Pancreas (tissue), 10 donors: ENCODE measurements around the gene IL17C. TPM values are rescaled to one million over a fixed set of nuclear protein-coding genes. Genes with fewer than 3 reads are reported as not detected.

ENCODE experiments used
- ATAC-seq, 4 donors: fragments of 200-7000 bp; cut with Tn5 transposase; one replicate each; pipeline versions ENCODE4 v1.8.0 to v1.9.1; 2020; ENCODE audit warnings: mild to moderate bottlenecking in 4 of 4, moderate library complexity in 4 of 4
- DNase-seq, 6 donors: peaks; one replicate each; pipeline ENCODE4 v3.0.0-alpha.2; 2020
- FAIRE-seq: peaks from 2 replicates; lab custom pipeline; 2012; peaks lifted over from hg19 to GRCh38; lab: Jason Lieb, UNC
- H3K27ac ChIP-seq, 4 donors: fragments of 200-600 bp; sonication (generic); 1 replicate in 3 of 4; 2 replicates in 1 of 4; pipeline versions ENCODE4 v1.5.0 to v1.8.0; 2020
- H3K27me3 ChIP-seq, 4 donors: fragments of 200-600 bp; one replicate each; pipeline ENCODE4 v1.8.0; 2021
- H3K36me3 ChIP-seq, 3 donors: fragments of 200-600 bp; sonication (generic) in 1 of 3; one replicate each; pipeline versions ENCODE4 v1.5.0 to v1.8.0; 2020 to 2021
- H3K4me1 ChIP-seq, 3 donors: fragments of 200-600 bp; one replicate each; pipeline ENCODE4 v1.8.0; 2021
- H3K4me3 ChIP-seq, 4 donors: fragments of 200-600 bp; sonication (generic) in 2 of 4; one replicate each; pipeline versions ENCODE4 v1.5.0 to v1.8.0; 2020 to 2021
- H3K9me3 ChIP-seq, 4 donors: fragments of 200-600 bp; one replicate each; pipeline ENCODE4 v1.8.0; 2021
- CTCF ChIP-seq, 4 donors: fragments of 200-600 bp; sonication (generic) in 3 of 4; IDR thresholded peaks; one replicate each; pipeline versions ENCODE4 v1.5.0 to v1.8.0; 2021; ENCODE audit warnings: antibody characterized with exemption in 4 of 4
- WGBS, 2 donors: extraction: QIAGEN DNeasy Blood & Tissue Kit; methylation state at CpG; one replicate each; pipeline ENCODE4 v1.1.7; 2013; 5-methylcytosine and 5-hydroxymethylcytosine counted together
- intact Hi-C, 3 donors: fragments of 100-400 bp; cut with DNase I; formaldehyde crosslinking; loops; one replicate each; pipeline versions ENCODE4 v1.11.1 to v1.14.2; 2022
- polyA plus RNA-seq, 2 donors: library from polyadenylated mRNA; stranded (reverse); fragments of 200-250 nt; gene quantifications; one replicate each; pipeline ENCODE4 v1.2.3, GENCODE V29; 2013
- total RNA-seq, 6 donors: library from RNA; stranded (reverse); fragmentation: NEBNext Ultra II Directional in 4 of 6; extraction: Animal tissue kit (Norgen Biotek cat#: 25700) in 4 of 6; gene quantifications; one replicate each; pipeline versions ENCODE4 v1.2.1 to v1.2.4, GENCODE V29; 2021 to 2023
- donor health status: healthy with polysubstance abuse.
- donor health status: DM: no; HTN: no; CAD: no; lungs with moderate emphysema.
- donor health status: DM: no; HTN: no; CAD: no.
- donor health status: control.
- donor health status: control.
- donor health status: Bipolar disorder and iron deficiency.
- donor health status: DM: yes; HTN: yes; CAD: no.
- donor health status: DM: no; HTN: no; CAD: no.
- donor health status: DM: no; HTN: no; CAD: no.
- donor health status: DM: yes; HTN: yes; CAD: no.

IL17C gene
- total RNA-seq (not detected), polyA plus RNA-seq (under 1 TPM in 1 of 2 donors, not detected in 1; 0.14 TPM)

- Histone ChIP-seq H3K27me3 (no peaks in the 10 kb centered on the region), H3K27ac (no peak within 1 kb of the TSS), H3K4me1 (peaks cover 0 to 7% (median 0%) of the 10 kb centered on the region in 3 donors), H3K36me3 (no peaks in the 10 kb centered on the region), H3K4me3 (no peak within 1 kb of the TSS), H3K9me3 (no peaks in the 10 kb centered on the region)
- intact Hi-C loops: no loop called here
- DNase-seq (peak; percentile 74 to 94 (median 84)), ATAC-seq (peak; percentile 83 to 91 (median 87)), FAIRE-seq (no peak)
- 32 to 35% methylated on average over 27 of the region's 27 CpGs for whole genome bisulfite sequencing, 2 donors
- TF ChIP-seq CTCF (IDR thresholded peaks at IDR 0.05): no peak
These were observed at the start of gene IL17C for GRCh38 chr16:88638323-88639230. Gene IL17C (plus strand): TSS chr16:88638572. CDS start chr16:88638642, 70 bp downstream.

GRCh38 chr16:88588754-88589153 is 49.6 kb upstream of the IL17C start:
- Histone ChIP-seq H3K4me1 (no peaks in the 10 kb centered on the region), H3K27me3 (no peaks in the 10 kb centered on the region), H3K36me3 (peaks cover 0 to 38% (median 4%) of the 10 kb centered on the region in 3 donors), H3K27ac (no peak overlapping the region), H3K4me3 (no peak overlapping the region), H3K9me3 (no peaks in the 10 kb centered on the region)
- DNase-seq (no peak), ATAC-seq (no peak), FAIRE-seq (no peak)
- no peak for TF ChIP-seq CTCF (IDR thresholded peaks at IDR 0.05)
- intact Hi-C loops: no loop called here
- WGBS, 2 donors: 75 to 79% methylated on average over 6 of the region's 6 CpGs

- WGBS, 2 donors: 92% methylated on average over 11 of the region's 11 CpGs
- no peaks in the 10 kb centered on the region for H3K9me3 ChIP-seq
- no peaks in the 10 kb centered on the region for H3K4me1 ChIP-seq
- DNase-seq (no peak), FAIRE-seq (no peak), ATAC-seq (no peak)
- no peak overlapping the region for H3K4me3 ChIP-seq
- no peaks in the 10 kb centered on the region for H3K27me3 ChIP-seq
- TF ChIP-seq CTCF (IDR thresholded peaks at IDR 0.05): no peak
- H3K27ac ChIP-seq: no peak overlapping the region
- H3K36me3 ChIP-seq: peaks cover 0 to 38% (median 4%) of the 10 kb centered on the region in 3 donors
- intact Hi-C loops: no loop called here
These were observed 48.9 kb upstream of the IL17C start for GRCh38 chr16:88589441-88589840.

GRCh38 chr16:88591577-88592021 is 46.8 kb upstream of the IL17C start:
- Histone ChIP-seq H3K27me3 (no peaks in the 10 kb centered on the region), H3K4me3 (no peak overlapping the region), H3K4me1 (no peaks in the 10 kb centered on the region), H3K36me3 (peaks cover 0 to 38% (median 4%) of the 10 kb centered on the region in 3 donors), H3K27ac (no peak overlapping the region), H3K9me3 (no peaks in the 10 kb centered on the region)
- no peak for FAIRE-seq
- peak in 2 of 4 donors; percentile 28 to 53 for ATAC-seq
- intact Hi-C loops: no loop called here
- TF ChIP-seq CTCF (IDR thresholded peaks at IDR 0.05): no peak
- WGBS, 2 donors: 88 to 89% methylated on average over 10 of the region's 10 CpGs
- no peak for DNase-seq

GRCh38 chr16:88593061-88593460 is 45.3 kb upstream of the IL17C start:
- no peak for FAIRE-seq
- Histone ChIP-seq H3K4me3 (no peak overlapping the region), H3K9me3 (no peaks in the 10 kb centered on the region), H3K27me3 (no peaks in the 10 kb centered on the region), H3K4me1 (no peaks in the 10 kb centered on the region), H3K27ac (no peak overlapping the region), H3K36me3 (peaks cover 0 to 25% (median 2%) of the 10 kb centered on the region in 3 donors)
- WGBS, 2 donors: 94% methylated on average over 12 of the region's 12 CpGs
- no peak for DNase-seq
- no peak for TF ChIP-seq CTCF (IDR thresholded peaks at IDR 0.05)
- no peak for ATAC-seq
- intact Hi-C loops: no loop called here
